Measurements from ENCODE around the gene RASGRP1. TPM values are rescaled to one million over a fixed set of nuclear protein-coding genes. Genes with fewer than 3 reads are reported as not detected.

The RASGRP1 gene
- 1.2 and 4.1 TPM in 2 replicates for total RNA-seq

DNA sequence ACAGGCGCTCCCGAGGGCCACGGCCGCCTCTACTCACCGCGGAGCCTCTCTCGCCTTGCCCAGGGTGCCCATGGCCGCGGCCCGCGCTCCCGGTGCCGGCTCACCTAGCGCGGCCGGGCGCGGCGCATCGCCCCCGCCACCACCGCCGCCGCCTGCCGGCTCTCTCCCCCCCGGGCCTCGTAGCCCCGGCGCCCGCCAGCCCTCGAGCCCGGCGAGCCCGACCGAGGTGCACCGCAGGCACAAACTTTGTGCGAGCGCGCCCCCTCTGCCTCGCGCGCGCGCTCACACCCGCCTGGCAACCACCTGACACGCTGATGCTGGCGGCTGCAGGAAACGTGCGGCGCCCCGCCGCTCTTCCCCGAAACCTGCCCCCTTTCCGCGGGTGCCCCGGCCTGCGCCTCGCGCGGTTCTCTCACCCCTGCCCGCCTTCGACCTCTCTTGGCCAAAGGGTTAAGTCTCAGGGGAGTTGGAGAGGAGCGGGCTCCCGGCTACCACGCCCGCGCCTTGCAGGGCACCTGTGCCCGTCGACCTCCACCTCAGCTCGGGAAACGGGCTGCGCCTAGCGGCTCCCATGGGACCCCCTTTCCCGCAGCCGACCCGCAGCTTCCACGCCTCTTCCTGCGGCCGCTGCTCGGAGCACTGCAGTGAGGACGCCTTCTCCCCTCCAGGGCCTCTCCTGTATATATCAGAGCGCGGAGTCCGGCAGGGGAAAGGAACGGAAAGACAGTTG is at the start of gene RASGRP1:
Gene RASGRP1 (minus strand): TSS at position 258 of the 730 bp plus-strand sequence. CDS start 186 bp downstream, at position 72.

DNA sequence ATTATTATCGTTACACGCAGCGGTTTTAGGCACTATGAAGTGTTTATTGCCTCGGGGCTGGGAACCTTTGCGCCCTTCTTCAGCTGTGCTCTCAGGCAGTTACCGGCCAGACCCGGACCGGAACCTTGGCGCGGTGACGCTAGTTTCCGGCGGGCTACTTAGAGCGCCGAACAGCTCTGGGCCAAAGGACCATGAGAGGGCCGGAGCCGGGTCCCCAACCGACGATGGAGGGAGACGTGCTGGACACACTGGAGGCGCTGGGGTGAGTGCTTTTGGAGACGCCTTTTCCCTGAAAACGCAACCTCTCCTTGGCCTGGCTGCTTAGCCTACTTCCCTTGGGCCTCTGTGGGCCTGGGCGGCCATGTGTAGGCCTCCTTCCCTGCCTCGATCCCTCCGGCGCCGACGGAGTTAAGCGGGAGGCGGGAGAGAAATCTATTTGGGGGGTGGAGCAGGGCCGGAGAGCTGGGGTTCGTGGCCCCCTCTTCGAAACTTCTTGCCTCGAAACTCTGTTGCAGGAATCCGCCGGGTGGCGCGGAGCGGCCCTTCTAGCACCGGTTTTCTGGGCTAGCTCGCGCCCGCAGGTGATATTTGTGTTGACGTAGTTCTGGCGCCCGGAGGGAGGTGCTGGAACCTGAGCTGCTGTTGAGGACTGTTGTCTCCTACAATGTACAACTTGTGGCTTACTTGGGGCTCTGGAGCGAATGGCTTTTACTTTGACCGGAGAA is 110.5 kb downstream of the RASGRP1 start, which contains the start of gene FAM98B:
Gene FAM98B (plus strand): TSS at position 157 of the 725 bp plus-strand sequence. CDS start 35 bp downstream, at position 192.

Other genes with a start within 250 kb of the RASGRP1 start
- 4.0 and 5.8 TPM in 2 replicates for gene FAM98B, start 110.7 kb downstream of the RASGRP1 start, total RNA-seq

Data from myometrial cell (primary cell).